ENCODE measurements around the gene PLXDC1. TPM values are rescaled to one million over a fixed set of nuclear protein-coding genes. Genes with fewer than 3 reads are reported as not detected.

PLXDC1 gene
- total and polyA plus RNA-seq, 2 of the 13 experiments (the other 11 are each of a cell fraction or from before 2014, with no cell fraction given), result not detected

DNA sequence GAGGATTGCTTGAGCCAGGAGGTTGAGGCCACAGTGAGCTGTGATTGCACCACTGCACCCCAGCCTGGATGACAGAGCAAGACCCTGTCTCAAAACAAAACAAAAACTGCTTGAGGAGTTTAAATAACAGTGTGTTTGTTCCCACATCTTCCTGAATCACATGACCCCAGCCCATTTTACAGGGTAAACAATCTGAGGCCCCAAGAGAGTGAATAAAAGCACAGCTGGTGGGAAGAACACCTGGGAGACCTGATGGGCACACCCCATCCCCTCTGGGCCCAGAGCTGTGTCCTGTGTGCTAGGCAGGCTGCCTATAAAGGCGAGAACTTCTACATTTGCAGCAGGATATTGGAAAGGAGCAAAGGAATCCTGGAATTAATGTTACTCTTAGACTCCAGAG lies 69.6 kb downstream of the PLXDC1 start:
- no peak for DNase-seq (ENCODE audit: low spot score)
- POLR2A ChIA-PET, result no interaction called here
- no peaks in the 10 kb centered on the region for H3K79me2 ChIP-seq (ENCODE audit: insufficient read depth, low read length)
- TF ChIP-seq ZBTB38 (CRISPR knock-in tag; IDR thresholded peaks at IDR 0.05) (no peak), HNRNPK (IDR thresholded peaks at IDR 0.05; ENCODE audit: low read depth, low read length, poor library complexity, severe bottlenecking) (no peak), SMAD1 (CRISPR knock-in tag; IDR thresholded peaks at IDR 0.05; ENCODE audit: borderline replicate concordance, low read depth) (no peak), ZNF329 (CRISPR knock-in tag; IDR thresholded peaks at IDR 0.05; ENCODE audit: low read depth) (no peak), ZNF841 (CRISPR knock-in tag; IDR thresholded peaks at IDR 0.05; ENCODE audit: borderline replicate concordance) (no peak), SOX6 (IDR thresholded peaks at IDR 0.05) (no peak), SOX6 (CRISPR knock-in tag; IDR thresholded peaks at IDR 0.05) (no peak)
- H3K4me1 ChIP-seq (ENCODE audit: insufficient read depth, low read length), result no peaks in the 10 kb centered on the region
- H3K36me3 ChIP-seq (replicated peaks in 1 of 2; ENCODE audit: control insufficient read depth in 1 of 2, insufficient read depth in 2 of 2, low read length in 2 of 2), result no peaks in the 10 kb centered on the region
- H3K9me3 ChIP-seq (ENCODE audit: low read length), result no peaks in the 10 kb centered on the region
- H3K27ac ChIP-seq (ENCODE audit: extremely low read length, insufficient read depth, low read length), result no peak overlapping the region
- CTCF ChIA-PET (ENCODE audit: low intra/inter-chr PET ratio, low total read pairs), result no interaction called here
- H4K20me1 ChIP-seq (ENCODE audit: insufficient read depth, low read length), result no peaks in the 10 kb centered on the region; the same call in 1 of the 2 replicates
- intact Hi-C loops (cut with micrococcal nuclease; ENCODE audit: unreplicated experiment), result no loop called here
- H3K27me3 ChIP-seq (ENCODE audit: control insufficient read depth in 1 of 2, insufficient read depth in 2 of 2, low read length in 2 of 2), result peaks cover 3 to 36% of the 10 kb centered on the region in 2 experiments; a peak in 2 of 5 replicates
- in situ Hi-C loops (cut with HindIII; ENCODE audit: extremely low pct_ligation_motif_present, low pct_unique_long_range_greater_than_20kb), result no loop called here
- WGBS (ENCODE audit: low lambda C conversion rate), result 0% methylated on average over 1 of the region's 1 CpG
- H3K4me3 ChIP-seq (replicated peaks in 1 of 3; ENCODE audit: insufficient read depth in 1 of 3, low read depth in 2 of 3, low read length in 3 of 3), result no peak overlapping the region
- no peak for FAIRE-seq
- no peak overlapping the region for H2AFZ ChIP-seq (ENCODE audit: low read length)
- no peak for ATAC-seq
- no TSS peak for BruUV-seq (replicated peaks)
- H3K4me2 ChIP-seq (ENCODE audit: low read depth, low read length), result no peak overlapping the region
- H3K9ac ChIP-seq (ENCODE audit: insufficient read depth, low read depth, low read length), result no peak overlapping the region

DNA sequence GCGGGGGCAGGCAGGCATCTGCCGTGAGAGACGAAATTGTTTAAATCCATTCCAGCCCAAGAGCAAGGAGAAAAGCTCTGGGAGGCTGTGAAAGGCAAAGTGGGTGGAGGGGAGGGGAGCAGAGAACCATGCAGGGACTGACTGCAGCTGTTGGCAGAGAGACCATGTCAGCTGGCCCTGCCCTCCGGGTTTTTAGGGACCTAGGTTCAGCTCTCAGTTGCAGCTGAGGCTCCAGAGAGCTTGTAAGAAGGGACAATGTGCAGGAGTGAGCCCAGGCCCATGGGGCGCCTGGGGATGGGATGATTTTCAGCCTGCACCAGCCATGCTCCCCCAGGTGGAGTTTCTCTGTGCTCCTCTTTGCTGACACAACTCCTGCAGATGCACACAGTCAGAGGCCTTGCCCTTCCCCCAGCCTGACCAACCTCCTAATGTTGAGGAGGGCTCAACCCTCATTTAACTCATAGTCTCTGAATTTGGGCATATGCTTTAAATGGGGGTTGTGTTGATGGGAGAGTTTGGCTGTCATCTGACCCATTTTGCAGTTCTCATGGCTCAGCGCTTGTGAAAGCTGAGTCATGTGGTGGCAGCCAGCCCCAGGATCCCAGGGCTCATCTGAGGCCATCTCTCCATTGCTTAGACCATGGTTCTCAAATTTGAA lies 70.9 kb downstream of the PLXDC1 start:
- no peak overlapping the region for H3K4me3 ChIP-seq (replicated peaks in 1 of 3; ENCODE audit: insufficient read depth in 1 of 3, low read depth in 2 of 3, low read length in 3 of 3)
- H3K36me3 ChIP-seq (replicated peaks in 1 of 2; ENCODE audit: control insufficient read depth in 1 of 2, insufficient read depth in 2 of 2, low read length in 2 of 2), result no peaks in the 10 kb centered on the region
- no peak overlapping the region for H2AFZ ChIP-seq (ENCODE audit: low read length)
- intact Hi-C loops (cut with micrococcal nuclease; ENCODE audit: unreplicated experiment), result no loop called here
- ATAC-seq, result no peak
- H3K27ac ChIP-seq (ENCODE audit: extremely low read length, insufficient read depth, low read length), result no peak overlapping the region
- no TSS peak for BruUV-seq (replicated peaks)
- no peak for FAIRE-seq
- no peak for DNase-seq (ENCODE audit: low spot score)
- H3K9ac ChIP-seq (ENCODE audit: insufficient read depth, low read depth, low read length), result no peak overlapping the region
- no peaks in the 10 kb centered on the region; the same call in 1 of the 2 replicates for H4K20me1 ChIP-seq (ENCODE audit: insufficient read depth, low read length)
- H3K79me2 ChIP-seq (ENCODE audit: insufficient read depth, low read length), result no peaks in the 10 kb centered on the region
- no peaks in the 10 kb centered on the region for H3K9me3 ChIP-seq (ENCODE audit: low read length)
- ChIA-PET POLR2A (no interaction called here), CTCF (ENCODE audit: low intra/inter-chr PET ratio, low total read pairs) (no interaction called here)
- in situ Hi-C loops (cut with HindIII; ENCODE audit: extremely low pct_ligation_motif_present, low pct_unique_long_range_greater_than_20kb), result no loop called here
- H3K27me3 ChIP-seq (ENCODE audit: control insufficient read depth in 1 of 2, insufficient read depth in 2 of 2, low read length in 2 of 2), result peaks cover 3 to 31% of the 10 kb centered on the region in 2 experiments; a peak in 2 of 5 replicates
- H3K4me1 ChIP-seq (ENCODE audit: insufficient read depth, low read length), result no peaks in the 10 kb centered on the region
- 52% methylated on average over 5 of the region's 6 CpGs for WGBS (ENCODE audit: low lambda C conversion rate)
- H3K4me2 ChIP-seq (ENCODE audit: low read depth, low read length), result no peak overlapping the region
- TF ChIP-seq, protein P1, sequence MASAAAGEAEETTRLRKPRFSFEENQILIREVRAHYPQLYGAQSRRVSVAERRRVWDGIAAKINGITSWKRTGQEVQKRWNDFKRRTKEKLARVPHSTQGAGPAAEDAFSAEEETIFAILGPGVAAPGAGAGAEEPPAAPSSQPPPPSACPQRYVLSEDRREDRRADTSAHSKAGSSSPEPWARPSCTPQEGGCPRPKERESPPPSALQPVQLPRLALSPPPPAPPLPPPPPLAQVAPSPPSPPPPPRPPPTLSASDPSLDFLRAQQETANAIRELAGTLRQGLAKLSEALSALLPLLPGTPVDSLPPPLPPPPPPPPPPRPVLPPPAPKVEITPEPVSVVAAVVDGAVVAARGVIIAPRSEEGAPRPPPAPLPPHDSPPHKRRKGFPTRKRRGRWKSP (CRISPR knock-in tag; IDR thresholded peaks at IDR 0.05), result no peak
- TF ChIP-seq, protein P2, sequence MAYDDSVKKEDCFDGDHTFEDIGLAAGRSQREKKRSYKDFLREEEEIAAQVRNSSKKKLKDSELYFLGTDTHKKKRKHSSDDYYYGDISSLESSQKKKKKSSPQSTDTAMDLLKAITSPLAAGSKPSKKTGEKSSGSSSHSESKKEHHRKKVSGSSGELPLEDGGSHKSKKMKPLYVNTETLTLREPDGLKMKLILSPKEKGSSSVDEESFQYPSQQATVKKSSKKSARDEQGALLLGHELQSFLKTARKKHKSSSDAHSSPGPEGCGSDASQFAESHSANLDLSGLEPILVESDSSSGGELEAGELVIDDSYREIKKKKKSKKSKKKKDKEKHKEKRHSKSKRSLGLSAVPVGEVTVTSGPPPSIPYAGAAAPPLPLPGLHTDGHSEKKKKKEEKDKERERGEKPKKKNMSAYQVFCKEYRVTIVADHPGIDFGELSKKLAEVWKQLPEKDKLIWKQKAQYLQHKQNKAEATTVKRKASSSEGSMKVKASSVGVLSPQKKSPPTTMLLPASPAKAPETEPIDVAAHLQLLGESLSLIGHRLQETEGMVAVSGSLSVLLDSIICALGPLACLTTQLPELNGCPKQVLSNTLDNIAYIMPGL (CRISPR knock-in tag; IDR thresholded peaks at IDR 0.05; ENCODE audit: borderline replicate concordance in 1 of 2, low read depth in 1 of 2), result no peak
- TF ChIP-seq, protein P3, sequence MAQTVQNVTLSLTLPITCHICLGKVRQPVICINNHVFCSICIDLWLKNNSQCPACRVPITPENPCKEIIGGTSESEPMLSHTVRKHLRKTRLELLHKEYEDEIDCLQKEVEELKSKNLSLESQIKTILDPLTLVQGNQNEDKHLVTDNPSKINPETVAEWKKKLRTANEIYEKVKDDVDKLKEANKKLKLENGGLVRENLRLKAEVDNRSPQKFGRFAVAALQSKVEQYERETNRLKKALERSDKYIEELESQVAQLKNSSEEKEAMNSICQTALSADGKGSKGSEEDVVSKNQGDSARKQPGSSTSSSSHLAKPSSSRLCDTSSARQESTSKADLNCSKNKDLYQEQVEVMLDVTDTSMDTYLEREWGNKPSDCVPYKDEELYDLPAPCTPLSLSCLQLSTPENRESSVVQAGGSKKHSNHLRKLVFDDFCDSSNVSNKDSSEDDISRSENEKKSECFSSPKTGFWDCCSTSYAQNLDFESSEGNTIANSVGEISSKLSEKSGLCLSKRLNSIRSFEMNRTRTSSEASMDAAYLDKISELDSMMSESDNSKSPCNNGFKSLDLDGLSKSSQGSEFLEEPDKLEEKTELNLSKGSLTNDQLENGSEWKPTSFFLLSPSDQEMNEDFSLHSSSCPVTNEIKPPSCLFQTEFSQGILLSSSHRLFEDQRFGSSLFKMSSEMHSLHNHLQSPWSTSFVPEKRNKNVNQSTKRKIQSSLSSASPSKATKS (CRISPR knock-in tag; IDR thresholded peaks at IDR 0.05), result no peak
- TF ChIP-seq ZFP82 (CRISPR knock-in tag; IDR thresholded peaks at IDR 0.05; ENCODE audit: borderline replicate concordance), result no peak
